ENCODE measurements around the gene STARD3. TPM values are rescaled to one million over a fixed set of nuclear protein-coding genes. Genes with fewer than 3 reads are reported as not detected.

The STARD3 gene
- total and polyA plus RNA-seq, 2 of the 13 experiments (the other 11 are each of a cell fraction or from before 2014, with no cell fraction given), result 34.6 to 100 TPM

- TF ChIP-seq HNRNPLL (IDR thresholded peaks at IDR 0.05; ENCODE audit: low read depth, low read length, poor library complexity, severe bottlenecking), result no peak
- TF ChIP-seq TEAD3 (CRISPR knock-in tag; optimal IDR thresholded peaks at IDR 0.05; ENCODE audit: borderline replicate concordance), result no peak
- TF ChIP-seq ZNF839 (CRISPR knock-in tag; IDR thresholded peaks at IDR 0.05; ENCODE audit: borderline replicate concordance), result no peak
- no peak for TF ChIP-seq ZFX (CRISPR knock-in tag; IDR thresholded peaks at IDR 0.05; ENCODE audit: low read depth)
- TF ChIP-seq CENPX (CRISPR knock-in tag; IDR thresholded peaks at IDR 0.05), result no peak
- no peak for TF ChIP-seq ZNF598 (CRISPR knock-in tag; IDR thresholded peaks at IDR 0.05; ENCODE audit: borderline replicate concordance)
- no peak for TF ChIP-seq SOX13 (IDR thresholded peaks at IDR 0.05)
- TF ChIP-seq SOX13 (CRISPR knock-in tag; conservative IDR thresholded peaks at IDR 0.05 in 1 of 2, IDR thresholded peaks at IDR 0.05 in 1 of 2), result no peak
- no peak for TF ChIP-seq ZNF12 (CRISPR knock-in tag; IDR thresholded peaks at IDR 0.05)
- TF ChIP-seq PPARG (CRISPR knock-in tag; conservative IDR thresholded peaks at IDR 0.05), result no peak
- no peak for TF ChIP-seq SNAI1 (CRISPR knock-in tag; IDR thresholded peaks at IDR 0.05; ENCODE audit: borderline replicate concordance)
- no peak for TF ChIP-seq ZFP36 (IDR thresholded peaks at IDR 0.05; ENCODE audit: borderline replicate concordance, low read depth, low read length, partially characterized antibody)
- TF ChIP-seq, protein P1, sequence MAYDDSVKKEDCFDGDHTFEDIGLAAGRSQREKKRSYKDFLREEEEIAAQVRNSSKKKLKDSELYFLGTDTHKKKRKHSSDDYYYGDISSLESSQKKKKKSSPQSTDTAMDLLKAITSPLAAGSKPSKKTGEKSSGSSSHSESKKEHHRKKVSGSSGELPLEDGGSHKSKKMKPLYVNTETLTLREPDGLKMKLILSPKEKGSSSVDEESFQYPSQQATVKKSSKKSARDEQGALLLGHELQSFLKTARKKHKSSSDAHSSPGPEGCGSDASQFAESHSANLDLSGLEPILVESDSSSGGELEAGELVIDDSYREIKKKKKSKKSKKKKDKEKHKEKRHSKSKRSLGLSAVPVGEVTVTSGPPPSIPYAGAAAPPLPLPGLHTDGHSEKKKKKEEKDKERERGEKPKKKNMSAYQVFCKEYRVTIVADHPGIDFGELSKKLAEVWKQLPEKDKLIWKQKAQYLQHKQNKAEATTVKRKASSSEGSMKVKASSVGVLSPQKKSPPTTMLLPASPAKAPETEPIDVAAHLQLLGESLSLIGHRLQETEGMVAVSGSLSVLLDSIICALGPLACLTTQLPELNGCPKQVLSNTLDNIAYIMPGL (CRISPR knock-in tag; IDR thresholded peaks at IDR 0.05; ENCODE audit: borderline replicate concordance in 1 of 2, low read depth in 1 of 2), result 0 out of 4 replicates have a peak, but pooled peaks of 1 of the 2 experiments have one; percentile 23
- TF ChIP-seq DZIP1 (CRISPR knock-in tag; IDR thresholded peaks at IDR 0.05), result no peak
- no peak for TF ChIP-seq ZNF512B (CRISPR knock-in tag; IDR thresholded peaks at IDR 0.05; ENCODE audit: borderline replicate concordance)
- TF ChIP-seq, protein P2, sequence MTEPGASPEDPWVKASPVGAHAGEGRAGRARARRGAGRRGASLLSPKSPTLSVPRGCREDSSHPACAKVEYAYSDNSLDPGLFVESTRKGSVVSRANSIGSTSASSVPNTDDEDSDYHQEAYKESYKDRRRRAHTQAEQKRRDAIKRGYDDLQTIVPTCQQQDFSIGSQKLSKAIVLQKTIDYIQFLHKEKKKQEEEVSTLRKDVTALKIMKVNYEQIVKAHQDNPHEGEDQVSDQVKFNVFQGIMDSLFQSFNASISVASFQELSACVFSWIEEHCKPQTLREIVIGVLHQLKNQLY (CRISPR knock-in tag; IDR thresholded peaks at IDR 0.05), result no peak
- TF ChIP-seq, protein P3, sequence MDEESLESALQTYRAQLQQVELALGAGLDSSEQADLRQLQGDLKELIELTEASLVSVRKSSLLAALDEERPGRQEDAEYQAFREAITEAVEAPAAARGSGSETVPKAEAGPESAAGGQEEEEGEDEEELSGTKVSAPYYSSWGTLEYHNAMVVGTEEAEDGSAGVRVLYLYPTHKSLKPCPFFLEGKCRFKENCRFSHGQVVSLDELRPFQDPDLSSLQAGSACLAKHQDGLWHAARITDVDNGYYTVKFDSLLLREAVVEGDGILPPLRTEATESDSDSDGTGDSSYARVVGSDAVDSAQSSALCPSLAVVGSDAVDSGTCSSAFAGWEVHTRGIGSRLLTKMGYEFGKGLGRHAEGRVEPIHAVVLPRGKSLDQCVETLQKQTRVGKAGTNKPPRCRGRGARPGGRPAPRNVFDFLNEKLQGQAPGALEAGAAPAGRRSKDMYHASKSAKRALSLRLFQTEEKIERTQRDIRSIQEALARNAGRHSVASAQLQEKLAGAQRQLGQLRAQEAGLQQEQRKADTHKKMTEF (CRISPR knock-in tag; IDR thresholded peaks at IDR 0.05), result no peak
- TF ChIP-seq, protein P4, sequence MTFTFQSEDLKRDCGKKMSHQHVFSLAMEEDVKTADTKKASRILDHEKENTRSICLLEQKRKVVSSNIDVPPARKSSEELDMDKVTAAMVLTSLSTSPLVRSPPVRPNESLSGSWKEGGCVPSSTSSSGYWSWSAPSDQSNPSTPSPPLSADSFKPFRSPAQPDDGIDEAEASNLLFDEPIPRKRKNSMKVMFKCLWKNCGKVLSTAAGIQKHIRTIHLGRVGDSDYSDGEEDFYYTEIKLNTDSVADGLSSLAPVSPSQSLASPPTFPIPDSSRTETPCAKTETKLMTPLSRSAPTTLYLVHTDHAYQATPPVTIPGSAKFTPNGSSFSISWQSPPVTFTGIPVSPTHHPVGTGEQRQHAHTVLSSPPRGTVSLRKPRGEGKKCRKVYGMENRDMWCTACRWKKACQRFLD (CRISPR knock-in tag; IDR thresholded peaks at IDR 0.05; ENCODE audit: borderline replicate concordance), result no peak
Measured at GRCh38 chr17:39634384-39634871, 2.5 kb upstream of the STARD3 start (continued).

Data from HepG2 (cell line).